ENCODE results near the gene EPHA4. TPM values are rescaled to one million over a fixed set of nuclear protein-coding genes. Genes with fewer than 3 reads are reported as not detected.

EPHA4 gene
- total and polyA plus RNA-seq, 8 donors, result 0.56 to 28.1 (median 5.8) TPM; not detected in 1

DNA sequence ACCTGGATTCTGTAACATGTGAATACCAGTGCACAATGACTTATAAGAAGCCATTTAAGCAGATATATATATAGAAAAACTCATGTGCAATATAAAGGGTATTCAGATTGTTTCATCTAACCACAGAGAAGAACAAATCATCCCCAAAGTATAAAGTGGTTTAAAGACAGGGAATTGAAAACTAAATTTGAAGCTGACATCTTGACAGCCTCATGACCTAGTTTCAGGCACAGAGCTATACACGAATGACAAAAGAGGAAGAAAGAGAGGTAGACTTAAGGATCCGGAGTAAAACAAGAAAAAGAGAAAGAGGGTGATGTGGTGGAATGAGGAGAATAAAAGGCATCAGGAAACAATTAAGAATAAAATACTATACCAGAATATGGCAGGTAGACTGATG lies 194.5 kb downstream of the EPHA4 start:
- DNase-seq, result no peak
- intact Hi-C loops (cut with DNase I; ENCODE audit: low total_unique reads), result no loop called here
- WGBS, 5 donors, result 43 to 84% (median 80%) methylated on average over 2 of the region's 2 CpGs
- H3K4me3 ChIP-seq, result no peak overlapping the region
- no peak overlapping the region for H3K27ac ChIP-seq
- TF ChIP-seq, protein P1, sequence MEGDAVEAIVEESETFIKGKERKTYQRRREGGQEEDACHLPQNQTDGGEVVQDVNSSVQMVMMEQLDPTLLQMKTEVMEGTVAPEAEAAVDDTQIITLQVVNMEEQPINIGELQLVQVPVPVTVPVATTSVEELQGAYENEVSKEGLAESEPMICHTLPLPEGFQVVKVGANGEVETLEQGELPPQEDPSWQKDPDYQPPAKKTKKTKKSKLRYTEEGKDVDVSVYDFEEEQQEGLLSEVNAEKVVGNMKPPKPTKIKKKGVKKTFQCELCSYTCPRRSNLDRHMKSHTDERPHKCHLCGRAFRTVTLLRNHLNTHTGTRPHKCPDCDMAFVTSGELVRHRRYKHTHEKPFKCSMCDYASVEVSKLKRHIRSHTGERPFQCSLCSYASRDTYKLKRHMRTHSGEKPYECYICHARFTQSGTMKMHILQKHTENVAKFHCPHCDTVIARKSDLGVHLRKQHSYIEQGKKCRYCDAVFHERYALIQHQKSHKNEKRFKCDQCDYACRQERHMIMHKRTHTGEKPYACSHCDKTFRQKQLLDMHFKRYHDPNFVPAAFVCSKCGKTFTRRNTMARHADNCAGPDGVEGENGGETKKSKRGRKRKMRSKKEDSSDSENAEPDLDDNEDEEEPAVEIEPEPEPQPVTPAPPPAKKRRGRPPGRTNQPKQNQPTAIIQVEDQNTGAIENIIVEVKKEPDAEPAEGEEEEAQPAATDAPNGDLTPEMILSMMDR (IDR thresholded peaks at IDR 0.05), result no peak
- no peak for TF ChIP-seq POLR2A (IDR thresholded peaks at IDR 0.05)
- TF ChIP-seq EP300 (IDR thresholded peaks at IDR 0.05), result no peak
- TF ChIP-seq POLR2AphosphoS5 (IDR thresholded peaks at IDR 0.05), result no peak
- H3K27me3 ChIP-seq, result no peaks in the 10 kb centered on the region
- no peaks in the 10 kb centered on the region for H3K9me3 ChIP-seq
- H3K4me1 ChIP-seq, result no peaks in the 10 kb centered on the region
- no peaks in the 10 kb centered on the region for H3K36me3 ChIP-seq

DNA sequence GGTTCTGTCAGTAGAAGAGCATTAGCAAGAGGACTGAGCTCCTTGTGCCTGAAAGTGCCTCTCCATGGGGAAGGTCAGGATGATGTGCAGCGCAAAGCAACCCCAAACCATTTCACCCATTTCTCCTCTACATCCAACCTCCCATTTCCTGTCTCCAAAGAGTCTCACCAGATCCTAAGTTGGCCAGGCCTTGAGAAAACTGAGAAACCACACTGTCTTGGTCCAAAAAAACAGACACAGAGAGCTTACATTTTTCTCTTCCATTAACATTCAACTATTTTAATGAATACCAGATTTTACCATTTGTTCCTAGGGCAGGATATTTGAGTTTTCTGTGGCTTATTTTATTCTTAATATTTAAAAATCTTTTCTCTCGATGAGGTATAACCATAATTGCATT lies 195.0 kb downstream of the EPHA4 start:
- intact Hi-C loops (cut with DNase I; ENCODE audit: low total_unique reads), result no loop called here
- no peak for TF ChIP-seq POLR2AphosphoS5 (IDR thresholded peaks at IDR 0.05)
- TF ChIP-seq, protein P1 (IDR thresholded peaks at IDR 0.05), result no peak
- TF ChIP-seq EP300 (IDR thresholded peaks at IDR 0.05), result no peak
- TF ChIP-seq POLR2A (IDR thresholded peaks at IDR 0.05), result no peak
- no peaks in the 10 kb centered on the region for H3K27me3 ChIP-seq

DNA sequence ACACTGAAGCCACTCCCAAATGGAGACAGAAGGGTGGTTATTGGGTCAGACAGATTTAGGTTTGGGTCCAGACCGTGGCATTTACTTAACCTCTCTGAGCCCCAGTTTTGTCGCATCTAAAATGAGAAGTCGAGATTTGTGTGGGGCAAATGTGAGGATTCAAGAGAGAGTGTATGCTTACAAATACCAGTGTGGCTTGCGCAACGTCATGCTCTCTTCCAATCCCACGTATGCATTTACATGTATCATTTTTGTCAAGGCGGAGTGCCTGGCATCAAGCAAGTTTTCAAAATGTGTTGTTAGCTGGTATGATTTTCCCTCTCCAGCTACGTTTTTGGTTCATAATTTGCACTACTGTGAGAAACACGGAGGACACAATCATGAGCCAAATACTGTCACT lies 197.9 kb downstream of the EPHA4 start:
- peaks cover 0 to 9% (median 0%) of the 10 kb centered on the region in 3 donors for H3K27me3 ChIP-seq
- H3K4me1 ChIP-seq, result no peaks in the 10 kb centered on the region
- TF ChIP-seq EP300 (IDR thresholded peaks at IDR 0.05), result no peak
- TF ChIP-seq POLR2AphosphoS5 (IDR thresholded peaks at IDR 0.05), result no peak
- TF ChIP-seq POLR2A (IDR thresholded peaks at IDR 0.05), result no peak
- TF ChIP-seq, protein P1 (IDR thresholded peaks at IDR 0.05), result no peak
- intact Hi-C loops (cut with DNase I; ENCODE audit: low total_unique reads), result no loop called here
- H3K36me3 ChIP-seq, result no peaks in the 10 kb centered on the region
- no peak for DNase-seq
- H3K4me3 ChIP-seq, result no peak overlapping the region
- no peak overlapping the region for H3K27ac ChIP-seq
- 90 to 94% (median 93%) methylated on average over 9 of the region's 9 CpGs for WGBS, 5 donors
- H3K9me3 ChIP-seq, result no peaks in the 10 kb centered on the region

More for the DNA sequence above, 195.0 kb downstream of the EPHA4 start:
- no peaks in the 10 kb centered on the region for H3K9me3 ChIP-seq
- no peaks in the 10 kb centered on the region for H3K36me3 ChIP-seq
- H3K4me1 ChIP-seq, result no peaks in the 10 kb centered on the region
- H3K27ac ChIP-seq, result no peak overlapping the region
- no peak for DNase-seq
- no peak overlapping the region for H3K4me3 ChIP-seq
- 82 to 98% (median 93%) methylated on average over 2 of the region's 2 CpGs for WGBS, 5 donors

DNA sequence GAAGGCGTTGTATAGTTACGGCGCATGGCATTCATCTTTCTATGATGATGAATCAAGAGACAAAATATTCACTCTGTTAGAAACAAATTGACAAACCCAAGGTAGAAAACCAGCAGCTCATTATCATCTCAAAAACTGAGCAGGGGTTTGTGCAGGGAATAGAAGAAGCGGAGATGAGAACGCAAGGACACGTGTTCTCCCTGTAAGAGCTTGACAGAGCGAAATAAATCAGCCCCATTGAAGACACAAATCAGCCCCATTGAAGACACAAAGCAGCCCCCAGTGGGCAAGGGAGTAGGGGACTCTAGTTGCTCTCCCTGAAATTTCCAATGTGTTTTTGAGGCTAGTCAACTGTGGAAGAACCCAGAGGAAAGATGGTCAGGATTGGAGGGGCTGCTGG lies 199.2 kb downstream of the EPHA4 start:
- Histone ChIP-seq H3K36me3 (no peaks in the 10 kb centered on the region), H3K27ac (no peak overlapping the region), H3K4me3 (no peak overlapping the region), H3K27me3 (peaks cover 0 to 9% (median 0%) of the 10 kb centered on the region in 3 donors), H3K9me3 (no peaks in the 10 kb centered on the region), H3K4me1 (no peaks in the 10 kb centered on the region)
- WGBS, 5 donors, result 87 to 92% (median 91%) methylated on average over 7 of the region's 7 CpGs
- no peak for TF ChIP-seq POLR2A (IDR thresholded peaks at IDR 0.05)
- TF ChIP-seq, protein P1 (IDR thresholded peaks at IDR 0.05), result no peak
- TF ChIP-seq POLR2AphosphoS5 (IDR thresholded peaks at IDR 0.05), result no peak
- TF ChIP-seq EP300 (IDR thresholded peaks at IDR 0.05), result no peak
- intact Hi-C loops (cut with DNase I; ENCODE audit: low total_unique reads), result no loop called here
- no peak for DNase-seq

All from stomach (tissue), 9 donors.